HEK293 (cell line): ENCODE measurements around the gene ZSCAN10.
A peak's percentile ranks its signal among the peaks of the same experiment; 100 is the strongest.

Experiments
- CTCF ChIA-PET: fragments of 350-600 bp; formaldehyde crosslinking; extraction: SDS; loops from one replicate; lab custom pipeline; 2021; ENCODE audit warnings: antibody characterized with exemption; lab: Yijun Ruan, JAX
- POLR2A ChIA-PET: fragments of 300-600 bp; formaldehyde crosslinking; extraction: SDS; loops from one replicate; lab custom pipeline; 2020; ENCODE audit warnings: antibody characterized with exemption, inconsistent platforms; lab: Yijun Ruan, JAX
- H3K27ac ChIP-seq: fragments of 200-500 bp; sonication (Bioruptor generic); 2 replicates; pipeline ENCODE4 v1.5.1; 2014; ENCODE audit warnings: low read depth, low read length, control low read depth, inconsistent platforms; ENCODE audit errors: extremely low read depth
- H3K36me3 ChIP-seq, 2 experiments: fragments of 200-500 bp in 1 of 2; sonication (Bioruptor generic) in 1 of 2; 1 replicate in 1 of 2; 2 replicates in 1 of 2; pipeline ENCODE4 v1.5.1; 2014 to 2017; ENCODE audit warnings: inconsistent platforms in 2 of 2, low read length in 2 of 2; ENCODE audit not compliant: control insufficient read depth in 2 of 2, insufficient read depth in 1 of 2
- H3K4me1 ChIP-seq: fragments of 200-500 bp; sonication (Bioruptor generic); 2 replicates; pipeline ENCODE4 v1.5.1; 2014; ENCODE audit warnings: mild to moderate bottlenecking, low read length, inconsistent platforms; ENCODE audit not compliant: control insufficient read depth, insufficient read depth
- H3K4me3 ChIP-seq: 2 replicates; pipeline ENCODE4 v1.5.1; 2011; ENCODE audit warnings: low read depth, mild to moderate bottlenecking, control low read depth, low read length, moderate library complexity
- H3K9me3 ChIP-seq: fragments of 200-500 bp; sonication (Bioruptor generic); 2 replicates; pipeline ENCODE4 v1.5.1; 2014; ENCODE audit warnings: low read depth, low read length, inconsistent platforms; ENCODE audit not compliant: control insufficient read depth, insufficient read depth
- GLIS1 ChIP-seq: fragments of 450-650 bp; formaldehyde crosslinking; IDR thresholded peaks from 2 replicates; pipeline ENCODE4 v1.5.1; 2016; ENCODE audit warnings: missing biosample characterization, missing genetic modification characterization
- HOXD13 ChIP-seq: sonication (generic); formaldehyde crosslinking; IDR thresholded peaks from 2 replicates; pipeline ENCODE4 v1.8.0; 2022; ENCODE audit warnings: missing genetic modification reagents, borderline replicate concordance
- IKZF3 ChIP-seq: fragments of 450-650 bp; IDR thresholded peaks from 2 replicates; pipeline ENCODE4 v1.5.0; 2018; ENCODE audit warnings: missing biosample characterization, mild to moderate bottlenecking, missing genetic modification characterization, moderate library complexity
- KLF8 ChIP-seq: fragments of 450-650 bp; formaldehyde crosslinking; IDR thresholded peaks from 2 replicates; pipeline ENCODE4 v1.5.1; 2016; ENCODE audit warnings: missing biosample characterization, missing genetic modification characterization
- OSR2 ChIP-seq: fragments of 450-650 bp; formaldehyde crosslinking; IDR thresholded peaks from 2 replicates; pipeline ENCODE4 v1.5.1; 2016; ENCODE audit warnings: missing biosample characterization, missing genetic modification characterization
- PRDM1 ChIP-seq: fragments of 450-650 bp; formaldehyde crosslinking; IDR thresholded peaks from 2 replicates; pipeline ENCODE4; 2016; ENCODE audit warnings: missing biosample characterization, missing genetic modification characterization
- RBAK ChIP-seq: fragments of 450-650 bp; formaldehyde crosslinking; IDR thresholded peaks from 2 replicates; pipeline ENCODE4 v1.5.1; 2016; ENCODE audit warnings: missing biosample characterization, missing genetic modification characterization
- SP7 ChIP-seq: fragments of 450-650 bp; formaldehyde crosslinking; IDR thresholded peaks from 2 replicates; pipeline ENCODE4 v1.5.1; 2016; ENCODE audit warnings: missing biosample characterization, missing genetic modification characterization
- WT1 ChIP-seq: fragments of 450-650 bp; formaldehyde crosslinking; IDR thresholded peaks from 2 replicates; pipeline ENCODE4 v1.5.1; 2016; ENCODE audit warnings: missing biosample characterization, missing genetic modification characterization
- ZBTB1 ChIP-seq: fragments of 450-650 bp; formaldehyde crosslinking; IDR thresholded peaks from 2 replicates; pipeline ENCODE4 v1.5.1; 2016; ENCODE audit warnings: missing biosample characterization, missing genetic modification characterization
- ZBTB20 ChIP-seq: fragments of 450-650 bp; formaldehyde crosslinking; IDR thresholded peaks from 2 replicates; pipeline ENCODE4 v1.5.1; 2016; ENCODE audit warnings: missing biosample characterization, missing genetic modification characterization
- ZBTB21 ChIP-seq: fragments of 450-650 bp; formaldehyde crosslinking; IDR thresholded peaks from 2 replicates; pipeline ENCODE4 v1.5.1; 2017; ENCODE audit warnings: missing biosample characterization, missing genetic modification characterization
- ZBTB48 ChIP-seq: fragments of 450-650 bp; formaldehyde crosslinking; IDR thresholded peaks from 2 replicates; pipeline ENCODE4 v1.5.1; 2016; ENCODE audit warnings: missing biosample characterization, missing genetic modification characterization
- ZBTB8A ChIP-seq: fragments of 450-650 bp; formaldehyde crosslinking; IDR thresholded peaks from 2 replicates; pipeline ENCODE4 v1.5.1; 2016; ENCODE audit warnings: missing biosample characterization, missing genetic modification characterization
- ZFP37 ChIP-seq: fragments of 450-650 bp; formaldehyde crosslinking; IDR thresholded peaks from 2 replicates; pipeline ENCODE4 v1.5.1; 2016; ENCODE audit warnings: missing biosample characterization, missing genetic modification characterization
- ZFP69B ChIP-seq: fragments of 450-650 bp; formaldehyde crosslinking; IDR thresholded peaks from 2 replicates; pipeline ENCODE4 v1.5.1; 2016; ENCODE audit warnings: missing biosample characterization, missing genetic modification characterization
- ZIC2 ChIP-seq: fragments of 450-650 bp; formaldehyde crosslinking; IDR thresholded peaks from 2 replicates; pipeline ENCODE4 v1.5.1; 2016; ENCODE audit warnings: missing biosample characterization, missing genetic modification characterization
- ZNF138 ChIP-seq: fragments of 450-650 bp; formaldehyde crosslinking; IDR thresholded peaks from 2 replicates; pipeline ENCODE4 v1.5.1; 2016; ENCODE audit warnings: missing biosample characterization, missing genetic modification characterization, borderline replicate concordance
- ZNF157 ChIP-seq: fragments of 450-650 bp; formaldehyde crosslinking; IDR thresholded peaks from 2 replicates; pipeline ENCODE4 v1.5.1; 2016; ENCODE audit warnings: missing biosample characterization, missing genetic modification characterization
- ZNF169 ChIP-seq: fragments of 450-650 bp; formaldehyde crosslinking; IDR thresholded peaks from 2 replicates; pipeline ENCODE4 v1.5.1; 2016; ENCODE audit warnings: missing biosample characterization, missing genetic modification characterization
- ZNF24 ChIP-seq: fragments of 450-650 bp; formaldehyde crosslinking; IDR thresholded peaks from 2 replicates; pipeline ENCODE4 v1.5.1; 2016; ENCODE audit warnings: missing biosample characterization, missing genetic modification characterization
- ZNF311 ChIP-seq: fragments of 450-650 bp; formaldehyde crosslinking; IDR thresholded peaks from 2 replicates; pipeline ENCODE4 v1.5.1; 2017; ENCODE audit warnings: missing biosample characterization, missing genetic modification characterization, borderline replicate concordance
- ZNF324 ChIP-seq: fragments of 450-650 bp; formaldehyde crosslinking; IDR thresholded peaks from 2 replicates; pipeline ENCODE4 v1.5.1; 2016; ENCODE audit warnings: missing biosample characterization, missing genetic modification characterization
- ZNF335 ChIP-seq: fragments of 450-650 bp; formaldehyde crosslinking; conservative IDR thresholded peaks from 2 replicates; pipeline ENCODE4 v1.5.1; 2016; ENCODE audit warnings: missing biosample characterization, missing genetic modification characterization
- ZNF391 ChIP-seq: fragments of 450-650 bp; formaldehyde crosslinking; IDR thresholded peaks from 2 replicates; pipeline ENCODE4 v1.5.1; 2016; ENCODE audit warnings: low read depth, missing biosample characterization, missing genetic modification characterization, borderline replicate concordance
- ZNF433 ChIP-seq: fragments of 450-650 bp; formaldehyde crosslinking; IDR thresholded peaks from 2 replicates; pipeline ENCODE4 v1.5.1; 2016; ENCODE audit warnings: missing biosample characterization, missing genetic modification characterization, low read depth
- ZNF48 ChIP-seq: fragments of 450-650 bp; formaldehyde crosslinking; IDR thresholded peaks from 2 replicates; pipeline ENCODE4 v1.5.1; 2016; ENCODE audit warnings: missing biosample characterization, missing genetic modification characterization
- ZNF530 ChIP-seq: fragments of 450-650 bp; formaldehyde crosslinking; IDR thresholded peaks from 2 replicates; pipeline ENCODE4 v1.5.1; 2016; ENCODE audit warnings: low read depth, missing biosample characterization, missing genetic modification characterization
- ZNF600 ChIP-seq: fragments of 450-650 bp; formaldehyde crosslinking; IDR thresholded peaks from 2 replicates; pipeline ENCODE4 v1.5.1; 2016; ENCODE audit warnings: missing biosample characterization, missing genetic modification characterization
- ZNF768 ChIP-seq: fragments of 450-650 bp; formaldehyde crosslinking; IDR thresholded peaks from 2 replicates; pipeline ENCODE4 v1.5.1; 2018; ENCODE audit warnings: missing biosample characterization, mild to moderate bottlenecking, missing genetic modification characterization
- ZNF792 ChIP-seq: fragments of 450-650 bp; formaldehyde crosslinking; IDR thresholded peaks from 2 replicates; pipeline ENCODE4 v1.5.1; 2016; ENCODE audit warnings: missing biosample characterization, missing genetic modification characterization
- ZXDB ChIP-seq: fragments of 450-650 bp; formaldehyde crosslinking; IDR thresholded peaks from 2 replicates; pipeline ENCODE4 v1.5.1; 2016; ENCODE audit warnings: missing biosample characterization, missing genetic modification characterization
- TF ChIP-seq, protein P1 (sequence below): fragments of 450-650 bp; formaldehyde crosslinking; IDR thresholded peaks from 2 replicates; pipeline ENCODE4 v1.5.1; 2016; ENCODE audit warnings: missing biosample characterization, missing genetic modification characterization
- TF ChIP-seq, protein P2 (sequence below): fragments of 450-650 bp; formaldehyde crosslinking; IDR thresholded peaks from 2 replicates; pipeline ENCODE4 v1.5.1; 2016; ENCODE audit warnings: missing biosample characterization, missing genetic modification characterization

The ZSCAN10 gene

DNA sequence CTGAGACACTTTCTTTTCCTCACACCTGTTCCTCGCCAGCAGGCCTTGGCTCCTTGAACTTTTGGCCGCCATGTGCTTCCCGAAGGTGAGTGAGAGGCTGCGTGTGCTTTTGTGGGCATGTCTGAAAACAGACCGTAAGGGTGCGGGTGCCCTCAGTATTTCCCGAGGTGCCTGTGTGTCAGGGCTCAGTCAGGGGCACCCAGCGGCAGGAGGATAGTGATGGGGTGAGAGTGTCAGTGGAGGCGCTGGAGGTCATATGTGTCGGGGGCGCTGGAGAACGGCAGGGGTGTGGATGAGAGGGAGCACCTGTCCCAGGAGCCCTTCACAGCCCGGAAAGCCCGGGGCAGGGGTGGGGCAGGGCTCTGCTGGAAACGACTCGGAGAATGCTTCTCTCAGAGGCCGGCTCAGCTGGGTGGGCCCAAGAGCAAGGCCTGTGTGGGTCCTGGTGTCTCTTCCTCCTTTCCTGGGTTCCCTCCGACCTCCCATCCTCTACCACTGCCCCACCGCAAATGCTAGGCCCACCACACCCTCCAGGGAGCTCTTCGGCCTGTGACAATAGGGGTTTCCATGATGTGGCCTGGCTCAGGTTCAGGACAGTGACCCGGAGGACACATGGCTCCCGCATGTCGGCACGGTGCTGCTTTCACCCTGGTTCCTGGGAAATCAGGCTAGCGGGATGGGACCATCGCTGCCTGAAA, 33.2 kb downstream of the ZSCAN10 start:
- Histone ChIP-seq H3K36me3 (no peaks in the 10 kb centered on the region), H3K27ac (no peak overlapping the region), H3K4me1 (no peaks in the 10 kb centered on the region), H3K9me3 (no peaks in the 10 kb centered on the region), H3K4me3 (no peak overlapping the region)
- CTCF ChIA-PET = interaction anchor here (0.6 to 1.5 kb wide), 3 partner anchors 9 to 106 kb away, joined by 3 read pairs; no protein-coding TSS in a partner anchor
- TF ChIP-seq ZBTB20 (tag by site-specific recombination) = no peak
- no peak for TF ChIP-seq SP7 (tag by site-specific recombination)
- no peak for TF ChIP-seq ZNF157
- peak; percentile 41; the same call in 1 of the 2 replicates for TF ChIP-seq ZBTB8A (tag by site-specific recombination)
- TF ChIP-seq ZNF768 (tag by site-specific recombination) = no peak
- TF ChIP-seq ZNF335 (tag by site-specific recombination) = peak; percentile 45; the same call in 1 of the 2 replicates
- POLR2A ChIA-PET = interaction anchor here (0.6 kb wide), 2 partner anchors 10 to 70 kb away, joined by 3 to 6 read pairs; no protein-coding TSS in a partner anchor

DNA sequence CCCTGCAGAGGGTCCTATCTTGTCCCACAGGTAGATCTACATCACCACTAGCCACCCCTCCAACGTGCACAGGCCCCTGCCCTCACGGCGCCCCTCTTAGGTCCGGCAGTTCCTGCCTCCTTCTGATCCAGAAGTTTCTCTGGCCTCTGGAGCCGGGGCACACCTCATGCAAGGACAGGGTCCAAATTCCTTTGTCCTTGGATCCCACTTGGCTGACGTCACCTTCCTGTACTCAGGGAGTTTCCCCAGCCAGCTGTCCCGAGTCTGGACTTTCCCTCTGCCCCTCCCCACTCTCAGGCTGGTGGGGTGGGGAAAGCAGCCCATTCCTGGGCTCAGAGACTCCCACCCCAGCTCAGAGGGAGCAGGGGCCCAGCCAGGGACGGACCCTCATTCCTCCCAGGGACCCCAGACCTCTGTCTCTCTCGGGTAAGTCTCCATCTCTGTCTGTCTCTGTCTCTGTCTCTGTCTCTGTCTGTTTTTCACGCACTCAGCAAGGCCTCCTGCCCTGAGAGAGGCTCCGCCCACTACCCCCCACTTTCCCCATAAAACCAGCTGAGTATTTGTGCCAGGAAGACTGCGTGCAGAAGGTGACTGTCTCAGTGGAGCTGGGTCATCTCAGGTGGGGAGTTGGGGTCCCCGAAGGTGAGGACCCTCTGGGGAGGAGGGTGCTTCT, 33.9 kb downstream of the ZSCAN10 start, which contains the start of gene IL32:
Gene IL32, plus strand, starts transcription at position 572 of the 673 bp plus-strand sequence. CDS start 172 bp downstream, outside the sequence.
- Histone ChIP-seq H3K4me3 (no peak within 1 kb of the TSS), H3K9me3 (no peaks in the 10 kb centered on the region), H3K27ac (no peak within 1 kb of the TSS), H3K4me1 (no peaks in the 10 kb centered on the region), H3K36me3 (no peaks in the 10 kb centered on the region)
- ChIA-PET CTCF (interaction anchor here (1.0 to 1.5 kb wide), 3 partner anchors 13 to 107 kb away, joined by 3 read pairs; no protein-coding TSS in a partner anchor), POLR2A (interaction anchor here (0.6 kb wide), 2 partner anchors 9 to 71 kb away, joined by 3 to 6 read pairs; no protein-coding TSS in a partner anchor)
- TF ChIP-seq ZIC2 (peak; percentile 39), ZNF138 (tag by site-specific recombination) (no peak), ZNF24 (0 out of 2 replicates have a peak, but pooled peaks have one; percentile 50), ZBTB21 (0 out of 2 replicates have a peak, but pooled peaks have one; percentile 27), ZFP37 (no peak), OSR2 (tag by site-specific recombination) (no peak), PRDM1 (peak; percentile 85), ZFP69B (tag by site-specific recombination) (0 out of 2 replicates have a peak, but pooled peaks have one; percentile 42), ZBTB1 (tag by site-specific recombination) (no peak), ZNF169 (no peak), ZNF324 (0 out of 2 replicates have a peak, but pooled peaks have one; percentile 49), ZNF391 (tag by site-specific recombination) (no peak), ZNF433 (no peak), ZNF311 (tag by site-specific recombination) (no peak), ZBTB48 (tag by site-specific recombination) (no peak), ZNF600 (tag by site-specific recombination) (peak; percentile 90), RBAK (tag by site-specific recombination) (no peak), GLIS1 (tag by site-specific recombination) (peak; percentile 94), IKZF3 (tag by site-specific recombination) (peak; percentile 61; the same call in 1 of the 2 replicates), ZNF530 (peak; percentile 99), ZNF792 (tag by site-specific recombination) (no peak), KLF8 (tag by site-specific recombination) (no peak), WT1 (tag by site-specific recombination) (peak; percentile 73), ZXDB (tag by site-specific recombination) (no peak), ZNF48 (no peak), HOXD13 (no peak)
- TF ChIP-seq, protein P1, sequence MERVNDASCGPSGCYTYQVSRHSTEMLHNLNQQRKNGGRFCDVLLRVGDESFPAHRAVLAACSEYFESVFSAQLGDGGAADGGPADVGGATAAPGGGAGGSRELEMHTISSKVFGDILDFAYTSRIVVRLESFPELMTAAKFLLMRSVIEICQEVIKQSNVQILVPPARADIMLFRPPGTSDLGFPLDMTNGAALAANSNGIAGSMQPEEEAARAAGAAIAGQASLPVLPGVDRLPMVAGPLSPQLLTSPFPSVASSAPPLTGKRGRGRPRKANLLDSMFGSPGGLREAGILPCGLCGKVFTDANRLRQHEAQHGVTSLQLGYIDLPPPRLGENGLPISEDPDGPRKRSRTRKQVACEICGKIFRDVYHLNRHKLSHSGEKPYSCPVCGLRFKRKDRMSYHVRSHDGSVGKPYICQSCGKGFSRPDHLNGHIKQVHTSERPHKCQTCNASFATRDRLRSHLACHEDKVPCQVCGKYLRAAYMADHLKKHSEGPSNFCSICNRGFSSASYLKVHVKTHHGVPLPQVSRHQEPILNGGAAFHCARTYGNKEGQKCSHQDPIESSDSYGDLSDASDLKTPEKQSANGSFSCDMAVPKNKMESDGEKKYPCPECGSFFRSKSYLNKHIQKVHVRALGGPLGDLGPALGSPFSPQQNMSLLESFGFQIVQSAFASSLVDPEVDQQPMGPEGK (tag by site-specific recombination) = peak; percentile 70
- TF ChIP-seq, protein P2, sequence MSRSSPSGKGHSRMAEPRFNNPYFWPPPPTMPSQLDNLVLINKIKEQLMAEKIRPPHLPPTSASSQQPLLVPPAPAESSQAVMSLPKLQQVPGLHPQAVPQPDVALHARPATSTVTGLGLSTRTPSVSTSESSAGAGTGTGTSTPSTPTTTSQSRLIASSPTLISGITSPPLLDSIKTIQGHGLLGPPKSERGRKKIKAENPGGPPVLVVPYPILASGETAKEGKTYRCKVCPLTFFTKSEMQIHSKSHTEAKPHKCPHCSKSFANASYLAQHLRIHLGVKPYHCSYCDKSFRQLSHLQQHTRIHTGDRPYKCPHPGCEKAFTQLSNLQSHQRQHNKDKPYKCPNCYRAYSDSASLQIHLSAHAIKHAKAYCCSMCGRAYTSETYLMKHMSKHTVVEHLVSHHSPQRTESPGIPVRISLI (tag by site-specific recombination) = no peak
